Measurements from ENCODE around the gene RSRC2.
"Not testable (repeated sequence)": the region's sequence is repeated elsewhere in the genome, so short reads cannot be mapped to it uniquely, and the experiment has no call there.

RSRC2 gene

GRCh38 chr12:122516544-122517361, 10.0 kb downstream of the RSRC2 start:
- DNase-seq, result no peak

DNA sequence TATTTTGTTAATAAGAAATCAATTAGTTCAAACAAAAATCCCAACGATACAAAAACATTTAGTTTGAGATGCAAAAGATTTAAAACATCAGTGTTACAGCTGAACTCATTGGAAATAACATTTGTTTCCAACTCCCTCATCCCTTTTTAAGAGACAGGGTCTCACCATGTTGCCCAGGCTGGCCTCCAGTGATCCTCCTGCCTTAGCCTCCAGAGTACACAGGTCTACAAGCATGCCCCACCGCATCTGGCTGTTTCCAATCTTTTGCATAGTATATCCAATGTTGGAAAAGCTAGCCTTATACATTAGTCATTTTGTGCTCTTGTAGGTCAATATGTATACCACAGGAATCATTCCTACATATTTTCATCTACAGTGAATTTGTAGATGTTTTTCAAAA, 11.5 kb downstream of the RSRC2 start:
- no peak for DNase-seq

DNA sequence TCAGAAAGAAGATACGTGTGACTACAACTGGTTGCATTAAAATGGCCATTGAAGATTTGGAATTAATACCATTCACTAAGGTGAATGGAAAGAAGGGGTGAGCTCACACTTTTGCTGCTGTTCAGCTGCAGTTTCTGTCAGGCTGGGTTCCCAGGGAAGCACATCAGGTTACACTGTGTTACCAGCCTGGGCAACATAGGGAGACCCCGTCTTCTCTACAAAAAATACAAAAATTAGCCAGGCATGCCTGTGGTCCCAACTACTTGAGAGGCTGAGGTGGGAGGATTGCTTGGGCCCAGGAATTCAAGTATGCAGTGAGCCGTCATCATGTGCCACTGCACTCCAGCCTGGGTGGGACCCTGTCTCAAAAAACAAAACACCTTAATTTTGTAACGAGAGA, 13.1 kb downstream of the RSRC2 start:
- no peak for DNase-seq

DNA sequence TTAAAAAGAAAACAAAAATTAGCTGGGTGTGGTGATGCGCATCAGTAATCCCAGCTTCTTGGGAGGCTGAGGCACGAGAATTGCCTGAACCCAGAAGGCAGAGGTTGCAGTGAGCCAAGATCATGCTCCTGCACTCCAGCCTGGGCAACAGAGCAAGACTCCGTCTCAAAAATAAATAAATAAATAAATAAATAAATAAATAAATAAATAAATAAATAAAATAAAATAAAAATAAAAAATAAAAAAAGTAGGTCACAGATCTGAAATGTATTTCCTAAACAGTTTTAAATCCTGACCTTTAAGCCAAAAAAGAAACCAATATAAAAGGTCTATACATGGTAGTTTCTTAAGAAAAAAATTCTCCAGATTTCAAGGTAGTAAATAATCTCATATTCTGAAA, 13.7 kb downstream of the RSRC2 start:
- DNase-seq, result not testable (repeated sequence)

DNA sequence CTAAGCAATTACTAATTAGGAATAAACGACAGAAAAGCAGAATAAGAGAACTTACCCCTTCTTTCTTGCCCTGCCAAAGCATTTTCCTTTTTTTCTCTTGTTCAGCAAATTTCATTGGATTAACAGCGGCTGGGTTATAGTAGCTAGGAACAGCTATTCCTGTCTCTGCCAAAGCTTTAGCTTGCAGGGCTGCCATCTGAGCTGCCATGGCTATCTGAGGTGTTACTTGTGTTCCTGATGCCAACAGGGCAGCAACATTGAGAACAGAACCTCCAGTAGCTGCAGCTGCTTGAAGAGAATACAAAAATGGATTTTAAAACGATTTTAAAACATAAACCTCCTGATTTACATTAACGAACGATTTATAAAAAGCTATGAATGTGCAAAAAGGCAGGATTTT, 18.6 kb downstream of the RSRC2 start:
- no peak for DNase-seq

DNA sequence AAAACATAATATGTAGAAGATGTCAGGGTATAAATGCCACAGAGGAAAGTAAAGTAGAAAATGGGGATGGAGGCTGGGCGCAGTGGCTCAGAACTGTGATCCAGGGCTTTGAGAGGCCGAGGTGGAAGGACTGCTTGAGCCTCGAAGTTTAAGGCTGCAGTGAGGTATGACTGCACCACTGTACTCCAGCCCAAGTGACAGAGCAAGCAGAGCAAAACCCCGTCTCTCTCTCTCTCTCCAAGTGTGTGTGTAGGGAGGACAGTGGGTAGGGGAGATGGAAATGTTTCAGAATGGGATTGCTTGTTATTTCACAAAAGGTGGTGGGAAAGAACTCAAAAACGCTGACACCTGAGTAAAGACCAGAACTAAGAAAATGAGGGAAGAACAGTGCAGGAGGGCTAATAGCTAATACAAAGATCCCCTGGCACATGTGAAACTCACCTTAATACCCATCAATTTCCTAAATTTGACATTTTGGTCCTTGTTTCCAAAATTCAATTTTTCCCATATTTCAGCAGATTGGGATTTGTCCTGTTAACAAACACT, 20.3 kb downstream of the RSRC2 start:
- no peak for DNase-seq

DNA sequence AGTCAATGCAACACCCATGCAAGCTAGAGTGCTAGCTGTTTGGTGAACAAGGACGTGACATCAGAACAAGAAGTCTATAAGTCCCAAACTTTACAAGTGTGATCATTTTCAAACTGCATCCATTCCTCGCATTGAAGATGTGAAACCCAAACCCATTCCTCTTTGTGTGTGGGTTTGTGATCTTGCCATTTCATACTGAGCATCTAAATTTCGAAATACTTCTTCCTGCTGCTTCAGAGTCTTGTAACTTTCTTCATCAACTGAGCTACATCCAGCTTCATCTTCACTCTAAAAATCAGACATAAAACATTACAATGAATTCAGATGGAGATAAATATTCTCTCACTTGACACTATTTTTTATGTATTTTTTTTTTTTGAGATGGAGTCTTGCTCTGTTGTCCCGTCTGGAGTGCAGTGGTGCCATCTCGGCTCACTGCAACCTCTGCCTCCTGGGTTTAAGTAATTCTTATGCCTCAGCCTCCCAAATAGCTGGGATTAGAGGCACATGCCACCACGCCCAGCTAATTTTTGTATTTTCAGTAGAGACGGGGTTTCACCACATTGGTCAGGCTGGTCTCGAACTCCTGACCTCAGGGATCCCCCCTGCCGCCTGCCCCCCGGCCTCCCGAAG, 21.2 kb downstream of the RSRC2 start:
- DNase-seq, result no peak

- DNase-seq, result no peak
These were observed 22.7 kb downstream of the RSRC2 start for GRCh38 chr12:122503783-122504590.

GRCh38 chr12:122503147-122503751, 23.5 kb downstream of the RSRC2 start:
- DNase-seq, result no peak

DNA sequence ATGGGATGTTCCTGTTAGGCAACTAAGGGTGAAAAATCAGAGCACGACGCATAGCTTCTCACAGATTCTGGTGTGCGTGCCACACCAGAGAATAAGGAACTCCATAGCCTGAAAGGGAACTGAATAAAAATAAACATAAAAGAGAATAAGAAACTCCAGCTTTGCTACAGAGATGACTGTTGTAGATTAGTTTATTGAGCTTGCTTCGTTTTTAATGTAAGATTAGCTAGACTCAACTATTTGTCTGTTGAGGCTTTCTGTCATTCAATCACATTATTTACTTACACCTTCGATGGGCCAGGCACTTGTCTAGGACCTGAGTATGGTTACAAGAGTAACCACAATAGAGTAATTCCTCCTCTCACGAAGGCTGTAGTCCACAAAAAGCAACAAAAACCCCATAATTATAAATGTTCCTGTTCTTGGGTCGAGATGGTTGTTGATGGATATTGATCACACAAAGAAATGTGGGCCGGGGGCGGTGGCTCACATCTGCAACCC, 25.2 kb downstream of the RSRC2 start:
- DNase-seq, result no peak

DNA sequence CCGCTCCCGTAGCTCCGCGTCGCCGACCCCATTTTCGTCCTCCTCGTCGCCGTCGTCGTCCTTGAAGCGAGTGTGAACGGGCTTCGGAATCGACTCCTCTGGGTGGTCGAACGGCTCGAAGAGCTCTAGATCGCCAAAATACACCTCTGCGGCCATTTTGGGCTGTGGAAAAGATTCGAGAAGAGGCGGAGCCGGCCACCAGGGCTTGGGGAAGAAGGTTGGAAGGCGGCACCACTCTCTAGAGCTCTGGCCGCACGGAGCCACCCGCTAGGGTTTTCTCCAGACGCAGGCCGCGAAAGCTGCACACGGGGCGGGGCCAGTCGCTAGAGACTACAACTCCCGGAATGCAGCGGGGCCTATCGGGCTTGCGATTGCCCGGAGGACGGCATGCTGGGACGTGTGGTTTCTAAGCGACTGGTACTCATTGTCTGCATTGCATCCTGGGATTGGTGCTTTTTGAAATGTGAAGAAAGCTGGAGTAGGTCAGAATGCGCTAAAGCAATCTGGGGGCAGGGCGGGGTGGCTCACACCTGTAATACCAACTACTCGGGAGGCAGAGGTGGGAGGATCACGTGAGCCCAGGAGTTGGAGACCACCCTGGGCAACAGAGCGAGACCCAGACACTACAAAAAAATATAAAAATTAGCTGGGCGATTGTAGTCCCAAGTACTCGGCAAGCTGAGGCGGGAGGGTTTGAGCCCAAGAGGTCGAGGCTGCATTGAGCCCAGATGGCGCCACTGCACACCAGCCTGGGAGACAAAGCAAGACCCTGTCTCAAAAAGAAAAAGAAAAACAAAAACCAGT, 25.8 kb downstream of the RSRC2 start, which contains the start of gene ZCCHC8:
ZCCHC8 (minus strand) TSS at position 248 of the 804 bp plus-strand sequence; CDS start at position 156, 92 bp downstream.
- DNase-seq, result peak; percentile 94 to 96

- DNase-seq, result peak in 1 of 2 experiments; percentile 32
These were observed 26.6 kb downstream of the RSRC2 start for GRCh38 chr12:122499991-122500684.

DNA sequence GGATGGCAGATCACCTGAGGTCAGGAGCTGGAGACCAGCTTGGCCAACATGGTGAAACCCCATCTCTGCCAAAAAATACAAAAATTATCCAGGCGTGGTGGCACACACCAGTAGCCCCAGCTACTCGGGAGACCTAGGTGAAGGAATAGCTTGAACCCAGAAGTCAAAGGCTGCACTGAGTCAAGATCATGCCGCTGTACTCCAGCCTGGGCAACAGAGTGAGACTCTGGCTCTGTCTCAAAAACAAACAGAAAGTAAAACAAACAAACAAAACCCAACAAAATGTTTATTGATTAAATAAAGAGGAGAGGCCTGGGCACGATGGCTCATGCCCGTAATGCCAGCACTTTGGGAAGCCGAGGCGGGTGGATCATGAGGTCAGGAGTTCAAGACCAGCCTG, 31.5 kb downstream of the RSRC2 start:
- no peak for DNase-seq

GRCh38 chr12:122493222-122493621, 33.5 kb downstream of the RSRC2 start:
- DNase-seq, result not testable (repeated sequence)

- DNase-seq, result no peak
These were observed 34.7 kb downstream of the RSRC2 start for GRCh38 chr12:122491991-122492390.

- DNase-seq, result no peak
These were observed 37.7 kb downstream of the RSRC2 start for GRCh38 chr12:122489038-122489437.

DNA sequence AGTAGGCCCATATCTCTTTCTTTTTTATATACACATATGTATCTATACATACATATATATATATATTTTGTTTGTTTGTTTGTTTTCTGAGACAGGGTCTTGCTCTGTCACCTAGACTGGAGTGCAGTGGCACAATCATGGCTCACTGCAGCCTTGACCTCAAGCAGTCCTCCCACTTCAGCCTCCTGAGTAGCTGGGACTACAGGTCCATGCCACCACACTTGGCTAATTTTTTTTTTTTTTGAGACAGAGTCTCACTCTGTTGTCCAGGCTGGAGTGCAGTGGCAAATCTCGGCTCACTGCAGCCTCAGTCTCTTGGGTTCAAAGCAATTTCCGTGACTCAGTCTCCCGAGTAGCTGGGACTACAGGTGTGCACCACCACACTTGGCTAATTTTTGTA, 38.9 kb downstream of the RSRC2 start:
- not testable (repeated sequence) for DNase-seq

GRCh38 chr12:122486805-122487426, 39.8 kb downstream of the RSRC2 start:
- no peak for DNase-seq

- not testable (repeated sequence) for DNase-seq
These were observed 40.4 kb downstream of the RSRC2 start for GRCh38 chr12:122486360-122486759.

- not testable (repeated sequence) for DNase-seq
These were observed 42.4 kb downstream of the RSRC2 start for GRCh38 chr12:122484385-122484784.
